ENCODE measurements around the gene GPR55. TPM values are rescaled to one million over a fixed set of nuclear protein-coding genes. Genes with fewer than 3 reads are reported as not detected.

Gene GPR55
- polyA plus RNA-seq, 1 donor (not counting 4 experiments of a cell fraction or from before 2014, with no cell fraction given): not detected

- H4K20me1 ChIP-seq (ENCODE audit: control insufficient read depth, extremely low read depth, insufficient read depth, low read length): no peaks in the 10 kb centered on the region
- H3K27me3 ChIP-seq (ENCODE audit: control insufficient read depth, extremely low read depth, insufficient read depth, low read length): peaks cover 7% of the 10 kb centered on the region
- FAIRE-seq (no peak), DNase-seq (ENCODE audit: low read depth, low spot score) (no peak)
- H2AFZ ChIP-seq (ENCODE audit: control insufficient read depth, low read length): no peak overlapping the region
- no peaks in the 10 kb centered on the region for H3K36me3 ChIP-seq (ENCODE audit: control insufficient read depth in 2 of 2, extremely low read depth in 1 of 2, insufficient read depth in 2 of 2, low read length in 2 of 2)
- H3K4me2 ChIP-seq (ENCODE audit: control insufficient read depth, extremely low read depth, insufficient read depth, low read depth, low read length): no peak overlapping the region
- no peaks in the 10 kb centered on the region for H3K9me1 ChIP-seq (ENCODE audit: control insufficient read depth, extremely low read depth, insufficient read depth, low read length)
- H3K4me3 ChIP-seq (ENCODE audit: control insufficient read depth in 2 of 3, extremely low read depth in 1 of 3, insufficient read depth in 2 of 3, low read depth in 1 of 3, low read length in 3 of 3): no peak overlapping the region
- H3K79me2 ChIP-seq (ENCODE audit: control insufficient read depth, insufficient read depth, low read length): no peaks in the 10 kb centered on the region
- no peak overlapping the region for H3K27ac ChIP-seq (ENCODE audit: control insufficient read depth, insufficient read depth, low read length)
- no peak overlapping the region for H3K9ac ChIP-seq (ENCODE audit: control insufficient read depth, extremely low read depth, insufficient read depth, low read length)
- no peaks in the 10 kb centered on the region for H3K4me1 ChIP-seq (ENCODE audit: control insufficient read depth, extremely low read depth, insufficient read depth, low read length)
- no peak for TF ChIP-seq CTCF (optimal IDR thresholded peaks at IDR 0.05 in 1 of 3, IDR thresholded peaks at IDR 0.05 in 1 of 3, conservative IDR thresholded peaks at IDR 0.05 in 1 of 3; ENCODE audit: extremely low read depth in 1 of 3, insufficient read depth in 2 of 3, low read length in 3 of 3)
- no peak for TF ChIP-seq EZH2 (IDR thresholded peaks at IDR 0.05; ENCODE audit: low read length)
- H3K9me3 ChIP-seq (ENCODE audit: control insufficient read depth, low read depth, low read length): no peaks in the 10 kb centered on the region
- dilution Hi-C loops (cut with MboI; ENCODE audit: extremely low pct_ligation_motif_present, low sequenced_read_pairs): no loop called here
Observed at GRCh38 chr2:230886206-230886605, 38.8 kb downstream of the GPR55 start.

- TF ChIP-seq EZH2 (IDR thresholded peaks at IDR 0.05; ENCODE audit: low read length) (no peak), CTCF (optimal IDR thresholded peaks at IDR 0.05 in 1 of 3, IDR thresholded peaks at IDR 0.05 in 1 of 3, conservative IDR thresholded peaks at IDR 0.05 in 1 of 3; ENCODE audit: extremely low read depth in 1 of 3, insufficient read depth in 2 of 3, low read length in 3 of 3) (no peak)
- Histone ChIP-seq H2AFZ (ENCODE audit: control insufficient read depth, low read length) (no peak overlapping the region), H3K4me3 (ENCODE audit: control insufficient read depth in 2 of 3, extremely low read depth in 1 of 3, insufficient read depth in 2 of 3, low read depth in 1 of 3, low read length in 3 of 3) (no peak overlapping the region), H3K4me1 (ENCODE audit: control insufficient read depth, extremely low read depth, insufficient read depth, low read length) (no peaks in the 10 kb centered on the region), H3K9me3 (ENCODE audit: control insufficient read depth, low read depth, low read length) (no peaks in the 10 kb centered on the region), H3K9ac (ENCODE audit: control insufficient read depth, extremely low read depth, insufficient read depth, low read length) (no peak overlapping the region), H3K79me2 (ENCODE audit: control insufficient read depth, insufficient read depth, low read length) (no peaks in the 10 kb centered on the region), H3K4me2 (ENCODE audit: control insufficient read depth, extremely low read depth, insufficient read depth, low read depth, low read length) (no peak overlapping the region), H4K20me1 (ENCODE audit: control insufficient read depth, extremely low read depth, insufficient read depth, low read length) (no peaks in the 10 kb centered on the region), H3K9me1 (ENCODE audit: control insufficient read depth, extremely low read depth, insufficient read depth, low read length) (no peaks in the 10 kb centered on the region), H3K36me3 (ENCODE audit: control insufficient read depth in 2 of 2, extremely low read depth in 1 of 2, insufficient read depth in 2 of 2, low read length in 2 of 2) (no peaks in the 10 kb centered on the region), H3K27ac (ENCODE audit: control insufficient read depth, insufficient read depth, low read length) (no peak overlapping the region), H3K27me3 (ENCODE audit: control insufficient read depth, extremely low read depth, insufficient read depth, low read length) (peaks cover 3% of the 10 kb centered on the region)
- DNase-seq (ENCODE audit: low read depth, low spot score) (no peak), FAIRE-seq (no peak)
- dilution Hi-C loops (cut with MboI; ENCODE audit: extremely low pct_ligation_motif_present, low sequenced_read_pairs): no loop called here
Observed at GRCh38 chr2:230885463-230886130, 39.4 kb downstream of the GPR55 start.
